ENCODE data around the gene TBRG1. TPM values are rescaled to one million over a fixed set of nuclear protein-coding genes. Genes with fewer than 3 reads are reported as not detected.
A peak's percentile ranks its signal among the peaks of the same experiment; 100 is the strongest.

TBRG1 gene
- polyA plus RNA-seq, 6 donors from 2014 or later = 18.4 to 37.3 (median 26.6) TPM

DNA sequence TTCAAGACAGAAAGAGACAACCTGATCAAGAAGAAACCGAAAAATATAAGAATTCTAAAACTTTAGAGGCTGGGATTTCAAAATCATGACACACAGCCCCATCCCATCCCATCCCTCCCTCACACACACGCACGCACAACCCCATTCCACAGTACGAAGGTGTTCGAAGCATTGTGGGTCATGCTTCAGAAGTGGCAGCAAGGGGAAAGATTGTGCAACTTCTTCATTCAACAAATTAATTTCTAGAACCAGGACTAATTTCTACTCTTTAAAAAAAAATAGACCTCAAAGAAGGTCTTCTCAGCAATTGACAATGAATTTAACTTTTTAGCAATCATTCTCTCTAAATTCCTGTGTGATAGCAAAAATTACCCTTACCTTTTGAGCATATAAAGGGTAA, 51.9 kb downstream of the TBRG1 start:
- H3K27ac Mint-ChIP-seq = peak overlapping the region; percentile 97 to 100 (median 100)
- peaks cover 0 to 1% (median 0%) of the 10 kb centered on the region in 7 donors for H3K9me3 Mint-ChIP-seq
- no peaks in the 10 kb centered on the region for H3K27me3 Mint-ChIP-seq
- H3K4me3 Mint-ChIP-seq = peak overlapping the region; percentile 80 to 96 (median 94)
- ATAC-seq (ENCODE audit: low read depth in 2 of 2) (no peak), DNase-seq (no peak)
- peaks cover 9 to 24% (median 23%) of the 10 kb centered on the region in 3 donors for H3K4me1 Mint-ChIP-seq
- no peaks in the 10 kb centered on the region for H3K36me3 Mint-ChIP-seq

- Mint-ChIP-seq H3K36me3 (no peaks in the 10 kb centered on the region), H3K4me3 (peak overlapping the region in 2 of 8 donors; percentile 15 to 21), H3K9me3 (peaks cover 0 to 6% (median 0%) of the 10 kb centered on the region in 7 donors), H3K27ac (peak overlapping the region in 1 of 6 donors; percentile 30), H3K4me1 (peaks cover 9 to 18% (median 16%) of the 10 kb centered on the region in 3 donors), H3K27me3 (no peaks in the 10 kb centered on the region)
- ATAC-seq (ENCODE audit: low read depth in 2 of 2) (no peak), DNase-seq (no peak)
Observed at GRCh38 chr11:124676386-124676785, 53.7 kb downstream of the TBRG1 start.

DNA sequence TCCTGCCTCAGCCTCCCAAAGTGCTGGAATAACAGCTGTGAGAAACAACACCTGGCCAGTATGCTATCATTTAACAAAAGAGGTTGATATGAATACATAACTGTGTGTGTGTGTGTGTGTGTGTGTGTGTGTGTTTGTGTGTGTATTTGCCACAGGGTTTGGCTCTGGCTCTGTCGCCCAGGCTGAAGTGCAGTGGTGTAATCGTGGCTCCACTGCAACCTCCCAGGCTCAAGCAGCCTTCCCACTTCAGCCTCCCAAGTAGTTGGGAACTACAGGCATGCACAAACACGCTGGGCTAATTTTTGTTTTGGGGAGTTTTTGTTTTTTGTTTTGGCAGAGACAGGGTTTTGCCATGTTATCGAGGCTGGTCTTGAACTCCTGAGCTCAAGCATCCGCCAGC, 55.8 kb downstream of the TBRG1 start:
- Mint-ChIP-seq H3K27ac (no peak overlapping the region), H3K9me3 (peaks cover 5 to 25% (median 13%) of the 10 kb centered on the region in 7 donors), H3K4me3 (no peak overlapping the region), H3K27me3 (no peaks in the 10 kb centered on the region), H3K36me3 (peaks cover 8 to 10% of the 10 kb centered on the region in 2 donors), H3K4me1 (peaks cover under 1 to 9% (median 8%) of the 10 kb centered on the region in 3 donors)
- no peak for DNase-seq
- no peak for ATAC-seq (ENCODE audit: low read depth in 2 of 2)

GRCh38 chr11:124681421-124681820, 58.8 kb downstream of the TBRG1 start:
- no peak overlapping the region for H3K27ac Mint-ChIP-seq
- no peak for DNase-seq
- ATAC-seq (ENCODE audit: low read depth in 2 of 2) = no peak
- no peaks in the 10 kb centered on the region for H3K27me3 Mint-ChIP-seq
- peaks cover 14 to 18% of the 10 kb centered on the region in 2 donors for H3K36me3 Mint-ChIP-seq
- peaks cover 5 to 55% (median 37%) of the 10 kb centered on the region in 7 donors for H3K9me3 Mint-ChIP-seq
- H3K4me1 Mint-ChIP-seq = no peaks in the 10 kb centered on the region
- no peak overlapping the region for H3K4me3 Mint-ChIP-seq

DNA sequence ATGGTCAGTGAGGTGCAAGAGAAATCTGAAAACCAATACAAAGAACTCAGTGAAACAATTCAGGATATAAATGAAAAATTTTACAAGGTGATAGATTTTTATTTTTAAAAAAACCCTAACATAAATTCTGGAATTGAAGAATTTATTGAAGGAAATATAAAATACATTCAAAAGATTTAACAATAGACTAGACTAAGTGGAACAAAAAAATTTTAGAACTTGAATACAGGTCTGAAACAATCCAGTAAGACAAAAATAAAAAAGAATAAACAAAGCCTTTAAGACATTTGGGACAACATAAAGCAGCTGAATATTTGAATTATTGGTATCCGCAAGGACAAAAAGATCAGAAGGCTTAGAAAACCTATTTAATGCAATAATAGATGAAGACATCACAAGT, 59.8 kb downstream of the TBRG1 start:
- H3K27me3 Mint-ChIP-seq = peaks cover 0 to 10% (median 0%) of the 10 kb centered on the region in 3 donors
- peaks cover 24 to 28% of the 10 kb centered on the region in 2 donors for H3K36me3 Mint-ChIP-seq
- ATAC-seq (ENCODE audit: low read depth in 2 of 2) (no peak), DNase-seq (no peak)
- peaks cover 14 to 65% (median 44%) of the 10 kb centered on the region in 7 donors for H3K9me3 Mint-ChIP-seq
- no peak overlapping the region for H3K4me3 Mint-ChIP-seq
- H3K27ac Mint-ChIP-seq = no peak overlapping the region
- no peaks in the 10 kb centered on the region for H3K4me1 Mint-ChIP-seq

Other genes starting within 250 kb of the TBRG1 start
- not detected for gene OR8B2, start 238.4 kb upstream of the TBRG1 start, polyA plus RNA-seq (ENCODE audit: low read depth in 6 of 6)
- gene OR8B3, start 223.8 kb upstream of the TBRG1 start, polyA plus RNA-seq (ENCODE audit: low read depth in 6 of 6) = not detected
- not detected for gene OR8B4, start 198.0 kb upstream of the TBRG1 start, polyA plus RNA-seq (ENCODE audit: low read depth in 6 of 6)
- not detected for gene OR8B8, start 177.2 kb upstream of the TBRG1 start, polyA plus RNA-seq (ENCODE audit: low read depth in 6 of 6)
- gene OR8B12, start 79.2 kb upstream of the TBRG1 start, polyA plus RNA-seq (ENCODE audit: low read depth in 6 of 6) = not detected
- gene OR8A1, start 52.9 kb upstream of the TBRG1 start, polyA plus RNA-seq (ENCODE audit: low read depth in 6 of 6) = not detected
- not detected for gene PANX3, start 11.4 kb upstream of the TBRG1 start, polyA plus RNA-seq (ENCODE audit: low read depth in 6 of 6)
- 1 to 10 TPM; 2.4 to 3.9 (median 3.2) TPM for gene SIAE, start 50.9 kb downstream of the TBRG1 start, polyA plus RNA-seq (ENCODE audit: low read depth in 6 of 6)
- 1 to 10 TPM in 5 of 6 donors, under 1 TPM in 1; 0.70 to 3.1 (median 1.7) TPM for gene SPA17, start 51.0 kb downstream of the TBRG1 start, polyA plus RNA-seq (ENCODE audit: low read depth in 6 of 6)
- 1 to 10 TPM; 1.3 to 8.3 (median 6.0) TPM for gene NRGN, start 117.1 kb downstream of the TBRG1 start, polyA plus RNA-seq (ENCODE audit: low read depth in 6 of 6)
- under 1 TPM in 1 of 6 donors, not detected in 5; 0.29 TPM for gene VSIG2, start 129.4 kb downstream of the TBRG1 start, polyA plus RNA-seq (ENCODE audit: low read depth in 6 of 6)
- 10 to 100 TPM; 13.6 to 25.3 (median 19.1) TPM for gene ESAM, start 139.4 kb downstream of the TBRG1 start, polyA plus RNA-seq (ENCODE audit: low read depth in 6 of 6)
- gene MSANTD2, start 177.5 kb downstream of the TBRG1 start, polyA plus RNA-seq (ENCODE audit: low read depth in 6 of 6) = 1 to 10 TPM in 5 of 6 donors, not detected in 1; 2.5 to 8.1 (median 3.4) TPM
- 1 to 10 TPM in 1 of 6 donors, under 1 TPM in 3, not detected in 2; 0.21 to 2.0 (median 0.69) TPM for gene ROBO3, start 242.6 kb downstream of the TBRG1 start, polyA plus RNA-seq (ENCODE audit: low read depth in 6 of 6)